Esophagus muscularis mucosa (tissue), 4 donors: Measurements from ENCODE around the gene ZBED6. TPM values are rescaled to one million over a fixed set of nuclear protein-coding genes. Genes with fewer than 3 reads are reported as not detected.

Experiments used
- DNase-seq: peaks from one replicate; pipeline ENCODE4 v3.0.0-alpha.2; 2017; ENCODE audit errors: extremely low spot score
- H3K27ac ChIP-seq, 4 donors: fragments of 200-600 bp; sonication (generic); replicated peaks in 1 of 4; 1 replicate in 3 of 4; 2 replicates in 1 of 4; pipeline ENCODE4 v1.5.1; 2016 to 2019; ENCODE audit warnings: mild to moderate bottlenecking in 1 of 4
- H3K27me3 ChIP-seq, 4 donors: fragments of 200-600 bp; sonication (generic); one replicate each; pipeline versions ENCODE4 v1.5.1 to v1.6.0; 2016 to 2019
- H3K36me3 ChIP-seq, 4 donors: fragments of 200-600 bp; sonication (generic); one replicate each; pipeline ENCODE4 v1.5.1; 2016 to 2019
- H3K4me1 ChIP-seq, 4 donors: fragments of 200-600 bp; sonication (generic); one replicate each; pipeline ENCODE4 v1.5.1; 2016 to 2019
- H3K4me3 ChIP-seq, 4 donors: fragments of 200-600 bp; sonication (generic); 1 replicate in 2 of 4; 2 replicates in 2 of 4; pipeline ENCODE4 v1.5.1; 2016 to 2019; ENCODE audit warnings: mild to moderate bottlenecking in 4 of 4, moderate library complexity in 1 of 4
- H3K9me3 ChIP-seq, 4 donors: fragments of 200-600 bp; sonication (generic); 1 replicate in 3 of 4; 2 replicates in 1 of 4; pipeline ENCODE4 v1.5.1; 2016 to 2019
- EP300 ChIP-seq: sonication (generic); formaldehyde crosslinking; IDR thresholded peaks from one replicate; pipeline ENCODE4 v1.6.1; 2017; ENCODE audit warnings: antibody characterized with exemption
- POLR2A ChIP-seq: fragments of 450-650 bp; IDR thresholded peaks from one replicate; pipeline ENCODE4 v1.6.1; 2017; ENCODE audit warnings: antibody characterized with exemption, moderate library complexity, mild to moderate bottlenecking, low read depth
- POLR2AphosphoS5 ChIP-seq, 2 donors: sonication (generic); formaldehyde crosslinking; IDR thresholded peaks; one replicate each; pipeline ENCODE4 v1.6.1; 2017; ENCODE audit warnings: antibody characterized with exemption in 2 of 2
- WGBS: methylation state at CpG from one replicate; pipeline ENCODE4 v1.1.5; 2018; 5-methylcytosine and 5-hydroxymethylcytosine counted together
- intact Hi-C: fragments of 100-400 bp; cut with DNase I; formaldehyde crosslinking; loops from one replicate; pipeline ENCODE4 v1.15.1; 2023
- total RNA-seq, 4 donors: library from RNA; depleted of rRNA; stranded (reverse); fragments of >200 nt; gene quantifications; one replicate each; pipeline versions ENCODE4 v1.1.0 to v1.2.1, GENCODE V29; 2016
- TF ChIP-seq, protein P1 (sequence below), 3 experiments: fragments of 200-600 bp in 2 of 3; fragments of 450-650 bp in 1 of 3; sonication (generic) in 2 of 3; IDR thresholded peaks; one replicate each; pipeline ENCODE4 v1.5.1; 2017 to 2019; ENCODE audit warnings: antibody characterized with exemption in 3 of 3, mild to moderate bottlenecking in 2 of 3, moderate library complexity in 1 of 3

The ZBED6 gene
- total RNA-seq, 4 donors from 2014 or later, result 13.7 to 20.4 (median 15.0) TPM

GRCh38 chr1:203772836-203773235 is 22.6 kb upstream of the ZBED6 start:
- no peaks in the 10 kb centered on the region for H3K36me3 ChIP-seq
- H3K9me3 ChIP-seq, result no peaks in the 10 kb centered on the region
- no peak overlapping the region for H3K4me3 ChIP-seq
- no peaks in the 10 kb centered on the region for H3K27me3 ChIP-seq
- no peak for DNase-seq
- intact Hi-C loops, result no loop called here
- WGBS, result 92% methylated on average over 1 of the region's 1 CpG
- no peak for TF ChIP-seq POLR2A
- TF ChIP-seq, protein P1, sequence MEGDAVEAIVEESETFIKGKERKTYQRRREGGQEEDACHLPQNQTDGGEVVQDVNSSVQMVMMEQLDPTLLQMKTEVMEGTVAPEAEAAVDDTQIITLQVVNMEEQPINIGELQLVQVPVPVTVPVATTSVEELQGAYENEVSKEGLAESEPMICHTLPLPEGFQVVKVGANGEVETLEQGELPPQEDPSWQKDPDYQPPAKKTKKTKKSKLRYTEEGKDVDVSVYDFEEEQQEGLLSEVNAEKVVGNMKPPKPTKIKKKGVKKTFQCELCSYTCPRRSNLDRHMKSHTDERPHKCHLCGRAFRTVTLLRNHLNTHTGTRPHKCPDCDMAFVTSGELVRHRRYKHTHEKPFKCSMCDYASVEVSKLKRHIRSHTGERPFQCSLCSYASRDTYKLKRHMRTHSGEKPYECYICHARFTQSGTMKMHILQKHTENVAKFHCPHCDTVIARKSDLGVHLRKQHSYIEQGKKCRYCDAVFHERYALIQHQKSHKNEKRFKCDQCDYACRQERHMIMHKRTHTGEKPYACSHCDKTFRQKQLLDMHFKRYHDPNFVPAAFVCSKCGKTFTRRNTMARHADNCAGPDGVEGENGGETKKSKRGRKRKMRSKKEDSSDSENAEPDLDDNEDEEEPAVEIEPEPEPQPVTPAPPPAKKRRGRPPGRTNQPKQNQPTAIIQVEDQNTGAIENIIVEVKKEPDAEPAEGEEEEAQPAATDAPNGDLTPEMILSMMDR (IDR thresholded peaks at IDR 0.05), result no peak
- H3K4me1 ChIP-seq, result peaks cover 9 to 25% (median 19%) of the 10 kb centered on the region in 4 donors
- H3K27ac ChIP-seq, result no peak overlapping the region

GRCh38 chr1:203776636-203777035 is 18.8 kb upstream of the ZBED6 start:
- Histone ChIP-seq H3K4me3 (no peak overlapping the region), H3K27me3 (no peaks in the 10 kb centered on the region), H3K9me3 (no peaks in the 10 kb centered on the region), H3K36me3 (no peaks in the 10 kb centered on the region), H3K4me1 (peaks cover 0 to 7% (median 4%) of the 10 kb centered on the region in 4 donors), H3K27ac (no peak overlapping the region)
- intact Hi-C loops, result no loop called here
- 68% methylated on average over 4 of the region's 4 CpGs for WGBS
- TF ChIP-seq, protein P1 (IDR thresholded peaks at IDR 0.05), result peak in 2 of 3 experiments; percentile 11 to 12
- TF ChIP-seq POLR2AphosphoS5 (IDR thresholded peaks at IDR 0.05), result no peak
- no peak for DNase-seq

DNA sequence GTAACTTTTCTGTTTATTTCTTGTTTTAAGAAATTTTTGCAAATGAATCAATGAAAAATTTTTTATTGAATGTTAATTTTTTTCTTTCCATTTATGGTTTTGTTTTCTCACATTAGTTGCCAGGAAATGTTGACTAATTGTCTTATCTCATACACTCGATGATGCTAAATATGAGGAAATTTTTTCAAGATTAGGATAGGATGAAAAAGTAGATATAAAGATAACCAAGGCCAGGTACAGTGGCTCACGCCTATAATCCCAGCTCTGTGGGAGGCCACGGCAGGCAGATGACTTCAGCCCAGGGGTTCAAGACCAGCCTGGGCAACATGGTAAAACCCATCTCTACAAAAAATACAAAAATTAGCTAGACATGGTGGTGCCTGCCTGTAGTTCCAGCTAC is 17.8 kb upstream of the ZBED6 start:
- no peak overlapping the region for H3K27ac ChIP-seq
- no peak for DNase-seq
- intact Hi-C loops, result no loop called here

DNA sequence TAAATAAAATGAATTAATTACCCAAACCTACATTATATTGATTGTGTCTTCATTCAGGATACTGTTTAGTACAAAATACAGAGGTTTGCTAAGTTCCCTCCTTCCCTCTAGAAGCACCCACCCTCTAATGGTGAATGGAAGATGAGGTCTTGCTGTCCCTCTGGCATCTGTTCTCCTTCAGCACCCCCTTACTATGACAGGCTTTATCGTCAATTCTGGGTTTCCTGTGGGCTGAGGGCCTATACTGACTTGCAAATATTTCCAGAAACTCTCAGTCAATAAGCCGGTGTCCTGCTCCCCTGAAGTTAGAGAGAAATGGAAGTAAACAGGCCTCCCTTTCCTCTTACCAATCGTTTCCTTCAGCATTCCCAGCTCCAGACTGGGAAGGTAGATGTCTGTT is 17.3 kb upstream of the ZBED6 start:
- DNase-seq, result no peak
- Histone ChIP-seq H3K27me3 (no peaks in the 10 kb centered on the region), H3K4me3 (no peak overlapping the region), H3K27ac (no peak overlapping the region), H3K9me3 (no peaks in the 10 kb centered on the region), H3K36me3 (no peaks in the 10 kb centered on the region), H3K4me1 (no peaks in the 10 kb centered on the region)
- intact Hi-C loops, result no loop called here
- no peak for TF ChIP-seq POLR2A
- 81% methylated on average over 3 of the region's 3 CpGs for WGBS

More for the DNA sequence above, 17.8 kb upstream of the ZBED6 start:
- Histone ChIP-seq H3K36me3 (no peaks in the 10 kb centered on the region), H3K4me3 (no peak overlapping the region), H3K4me1 (no peaks in the 10 kb centered on the region), H3K27me3 (no peaks in the 10 kb centered on the region), H3K9me3 (no peaks in the 10 kb centered on the region)
- WGBS, result 86% methylated on average over 3 of the region's 3 CpGs
- no peak for TF ChIP-seq POLR2A
- TF ChIP-seq POLR2AphosphoS5 (IDR thresholded peaks at IDR 0.05), result no peak
- no peak for TF ChIP-seq EP300
- TF ChIP-seq, protein P1 (IDR thresholded peaks at IDR 0.05), result no peak

GRCh38 chr1:203778789-203779188 is 16.6 kb upstream of the ZBED6 start:
- H3K4me1 ChIP-seq, result no peaks in the 10 kb centered on the region
- no peaks in the 10 kb centered on the region for H3K27me3 ChIP-seq
- DNase-seq, result no peak
- intact Hi-C loops, result no loop called here
- H3K4me3 ChIP-seq, result no peak overlapping the region
- no peaks in the 10 kb centered on the region for H3K36me3 ChIP-seq
- H3K27ac ChIP-seq, result no peak overlapping the region
- WGBS, result 93% methylated on average over 4 of the region's 4 CpGs
- TF ChIP-seq, protein P1 (IDR thresholded peaks at IDR 0.05), result no peak
- no peak for TF ChIP-seq EP300
- TF ChIP-seq POLR2AphosphoS5 (IDR thresholded peaks at IDR 0.05), result no peak
- TF ChIP-seq POLR2A, result no peak
- no peaks in the 10 kb centered on the region for H3K9me3 ChIP-seq
